K562 (cell line): ENCODE results near the gene GALNT16. TPM values are rescaled to one million over a fixed set of nuclear protein-coding genes. Genes with fewer than 3 reads are reported as not detected.

Source experiments
- ATAC-seq: fragments of 200-7000 bp; cut with Tn5 transposase; 3 replicates; pipeline ENCODE4 v1.9.1; 2020; ENCODE audit warnings: moderate library complexity
- BruUV-seq: library from RNA; stranded (reverse); fragments of 400-500 nt; replicated peaks from 2 replicates; lab custom pipeline; 2021; lab: Mats Ljungman, UMichigan
- CTCF ChIA-PET: fragments of 300-600 bp; formaldehyde crosslinking; extraction: SDS; loops from one replicate; lab custom pipeline; 2021; ENCODE audit warnings: low intra/inter-chr PET ratio; lab: Yijun Ruan, JAX
- POLR2A ChIA-PET: fragments of 300-600, 350-650 bp; sonication (Branson Sonifier 250); formaldehyde crosslinking; extraction: SDS; loops from one replicate; lab custom pipeline; 2021; ENCODE audit warnings: antibody characterized with exemption, inconsistent platforms; lab: Yijun Ruan, JAX
- DNase-seq, 4 experiments: peaks; one replicate each; pipeline versions ENCODE4 v3.0.0 to v3.0.0-alpha.2; 2011 to 2018; ENCODE audit warnings: low spot score in 3 of 4, mixed read lengths in 3 of 4; ENCODE audit errors: extremely low read depth in 1 of 4
- FAIRE-seq: peaks from 2 replicates; lab custom pipeline; 2011; peaks lifted over from hg19 to GRCh38; lab: Jason Lieb, UNC
- H2AFZ ChIP-seq: 2 replicates; pipeline ENCODE4 v1.6.0; 2011; ENCODE audit warnings: low read depth, low read length, control low read depth, inconsistent platforms
- H3K27ac ChIP-seq: fragments of 200-600 bp; 3 replicates; pipeline ENCODE4 v1.8.0; 2011; ENCODE audit warnings: low read depth, mild to moderate bottlenecking, control low read depth, inconsistent platforms, low read length, moderate library complexity, mixed read lengths; ENCODE audit errors: extremely low read depth
- H3K27me3 ChIP-seq, 2 experiments: fragments of 300-600 bp in 1 of 2; 2 replicates in 1 of 2; 3 replicates in 1 of 2; pipeline versions ENCODE4 v1.6.0 to v1.8.0; 2011; ENCODE audit warnings: inconsistent platforms in 2 of 2, low read length in 2 of 2, mild to moderate bottlenecking in 1 of 2, mixed read lengths in 1 of 2, moderate library complexity in 1 of 2; ENCODE audit not compliant: control insufficient read depth in 2 of 2, insufficient read depth in 2 of 2
- H3K36me3 ChIP-seq: fragments of 300-600 bp; 3 replicates; pipeline ENCODE4 v1.8.0; 2011; ENCODE audit warnings: mild to moderate bottlenecking, low read length, inconsistent platforms; ENCODE audit not compliant: control insufficient read depth, insufficient read depth
- H3K4me1 ChIP-seq, 2 experiments: fragments of 200-600 bp in 1 of 2; replicated peaks in 1 of 2; 2 replicates in 1 of 2; 3 replicates in 1 of 2; pipeline versions ENCODE4 v1.5.1 to v1.8.0; 2011; ENCODE audit warnings: inconsistent platforms in 2 of 2, low read length in 2 of 2, mild to moderate bottlenecking in 1 of 2, mixed read lengths in 1 of 2, moderate library complexity in 1 of 2; ENCODE audit not compliant: control insufficient read depth in 2 of 2, insufficient read depth in 2 of 2
- H3K4me2 ChIP-seq: 2 replicates; pipeline ENCODE4 v1.6.1; 2011; ENCODE audit warnings: low read length, control low read depth, inconsistent platforms, mixed read lengths; ENCODE audit not compliant: insufficient read depth
- H3K4me3 ChIP-seq: fragments of 200-600 bp; sonication (generic), shearing (Covaris generic); 2 replicates; pipeline ENCODE4 v1.5.1; 2016; ENCODE audit warnings: control low read depth, inconsistent platforms
- H3K79me2 ChIP-seq: fragments of 200-600 bp; 3 replicates; pipeline ENCODE4 v1.8.0; 2011; ENCODE audit warnings: low read length, inconsistent platforms; ENCODE audit not compliant: control insufficient read depth, insufficient read depth
- H3K9ac ChIP-seq, 2 experiments: 2 replicates each; pipeline versions ENCODE4 v1.6.0 to v1.6.1; 2011; ENCODE audit warnings: low read depth in 2 of 2, low read length in 2 of 2, control low read depth in 1 of 2, inconsistent platforms in 1 of 2, mild to moderate bottlenecking in 1 of 2, mixed read lengths in 1 of 2; ENCODE audit not compliant: insufficient read depth in 1 of 2
- H3K9me1 ChIP-seq: one replicate; pipeline ENCODE4 v1.6.0; 2011; ENCODE audit warnings: inconsistent platforms, mild to moderate bottlenecking, low read length, moderate library complexity; ENCODE audit not compliant: control insufficient read depth, insufficient read depth
- H3K9me3 ChIP-seq: replicated peaks from 2 replicates; pipeline ENCODE4 v1.5.1; 2011; ENCODE audit warnings: low read depth, low read length, inconsistent platforms; ENCODE audit not compliant: control insufficient read depth, insufficient read depth
- H4K20me1 ChIP-seq: replicated peaks from 2 replicates; pipeline ENCODE4 v1.6.1; 2011; ENCODE audit warnings: low read length, inconsistent platforms, mixed read lengths; ENCODE audit not compliant: control insufficient read depth, insufficient read depth
- BRCA1 ChIP-seq, 2 experiments: fragments of 450-650 bp in 1 of 2; sonication (generic) in 1 of 2; formaldehyde crosslinking in 1 of 2; IDR thresholded peaks; 2 replicates each; pipeline versions ENCODE4 v1.5.0 to v1.6.1; 2017 to 2020; ENCODE audit warnings: mild to moderate bottlenecking in 1 of 2, missing genetic modification reagents in 1 of 2
- BRD4 ChIP-seq: fragments of 200-600 bp; sonication (generic); IDR thresholded peaks from 2 replicates; pipeline ENCODE4 v1.6.1; 2017; ENCODE audit warnings: inconsistent platforms
- ESRRB ChIP-seq: fragments of 250-450 bp; sonication (Bioruptor Pico); IDR thresholded peaks from 2 replicates; pipeline ENCODE4 v1.5.0; 2020; ENCODE audit warnings: mild to moderate bottlenecking, moderate library complexity, borderline replicate concordance
- PHF8 ChIP-seq: fragments of 200-600 bp; sonication (generic); IDR thresholded peaks from 2 replicates; pipeline ENCODE4 v1.6.1; 2012; ENCODE audit warnings: mixed run types, mild to moderate bottlenecking, inconsistent platforms, low read length, moderate library complexity, borderline replicate concordance
- RAD21 ChIP-seq, 2 experiments: fragments of 250-450 bp in 1 of 2; fragments of 450-650 bp in 1 of 2; sonication (Bioruptor Pico) in 1 of 2; formaldehyde crosslinking in 1 of 2; IDR thresholded peaks in 1 of 2; conservative IDR thresholded peaks in 1 of 2; 2 replicates each; pipeline versions ENCODE4 v1.4.0 to v1.8.0; 2020 to 2022; ENCODE audit warnings: mild to moderate bottlenecking in 2 of 2, moderate library complexity in 1 of 2
- RAD51 ChIP-seq: fragments of 450-650 bp; IDR thresholded peaks from 2 replicates; pipeline ENCODE4 v1.7.1; 2016; ENCODE audit warnings: low read depth, mild to moderate bottlenecking, borderline replicate concordance
- SIN3A ChIP-seq, 2 experiments: fragments of 150-350 bp in 1 of 2; IDR thresholded peaks; 2 replicates each; pipeline ENCODE4 v1.6.1; 2011 to 2016; ENCODE audit warnings: borderline replicate concordance in 2 of 2, low read depth in 2 of 2, low read length in 2 of 2, mild to moderate bottlenecking in 2 of 2, moderate library complexity in 2 of 2; ENCODE audit not compliant: control insufficient read depth in 1 of 2
- SRSF9 ChIP-seq: fragments of 200-400 bp; formaldehyde crosslinking; IDR thresholded peaks from 2 replicates; pipeline ENCODE4 v1.6.1; 2017; ENCODE audit warnings: low read depth, low read length, borderline replicate concordance
- TRIM24 ChIP-seq, 2 experiments: fragments of 450-650 bp; IDR thresholded peaks; 2 replicates each; pipeline ENCODE4 v1.6.1; 2016
- ZNF140 ChIP-seq: fragments of 250-450 bp; sonication (Bioruptor Pico); IDR thresholded peaks from 2 replicates; pipeline ENCODE4 v1.8.0; 2021; ENCODE audit warnings: moderate library complexity, mild to moderate bottlenecking, inconsistent platforms
- WGBS: fragments of 100-300 bp; shearing (Covaris generic); methylation state at CpG from one replicate; pipeline ENCODE4 v1.1.6; 2016; ENCODE audit warnings: low coverage, mixed read lengths; ENCODE audit not compliant: insufficient coverage; ENCODE audit errors: missing lambda C conversion rate; 5-methylcytosine and 5-hydroxymethylcytosine counted together
- in situ Hi-C: fragments of 300-500 bp; cut with MboI; formaldehyde crosslinking; loops from 4 replicates; pipeline ENCODE4 v1.15.0; 2018; ENCODE audit warnings: inconsistent platforms, mixed read lengths
- intact Hi-C: fragments of 100-400 bp; cut with micrococcal nuclease; formaldehyde crosslinking; loops from 2 replicates; pipeline ENCODE4 v1.14.2; 2022
- polyA plus RNA-seq, 8 experiments: library from polyadenylated mRNA; depleted of rRNA in 4 of 8; stranded (reverse) in 5 of 8; unstranded in 3 of 8; fragments of >200 nt; fragmentation: Nextera tagmentation in 2 of 8; fragmentation: Illumina TruSeq in 1 of 8; extraction: Ambion mirVana in 2 of 8; extraction: Trizol in 1 of 8; gene quantifications; 2 replicates each; pipeline versions ENCODE4 v1.2.1 to v1.2.3, GENCODE V29; 2011 to 2014; ENCODE audit warnings: inconsistent platforms in 1 of 8, missing spikeins in 1 of 8
- total RNA-seq, 7 experiments: library from RNA; depleted of rRNA in 6 of 7; stranded (reverse); fragments of >200 nt in 6 of 7; fragmentation: Illumina TruSeq in 2 of 7; extraction: Trizol in 2 of 7; gene quantifications; 2 replicates each; pipeline versions ENCODE4 v1.2.1 to v1.2.3, GENCODE V29; 2011 to 2021; ENCODE audit warnings: low replicate concordance in 1 of 7
- TF ChIP-seq, protein P1 (sequence below): sonication (generic); formaldehyde crosslinking; IDR thresholded peaks from 2 replicates; pipeline ENCODE4 v1.8.0; 2022; ENCODE audit warnings: missing genetic modification reagents, mild to moderate bottlenecking, borderline replicate concordance
- TF ChIP-seq, protein P2 (sequence below): fragments of 250-450 bp; sonication (Bioruptor Pico); IDR thresholded peaks from 2 replicates; pipeline ENCODE4 v1.8.0; 2021; ENCODE audit warnings: moderate library complexity, mild to moderate bottlenecking, inconsistent platforms
- TF ChIP-seq, protein P3 (sequence below): fragments of 150-350 bp; conservative IDR thresholded peaks from 2 replicates; pipeline ENCODE4 v1.6.1; 2014; ENCODE audit warnings: low read length

GALNT16 gene
- total and polyA plus RNA-seq, 9 of the 15 experiments (the other 6 are each of a cell fraction or from before 2014, with no cell fraction given), result not detected

DNA sequence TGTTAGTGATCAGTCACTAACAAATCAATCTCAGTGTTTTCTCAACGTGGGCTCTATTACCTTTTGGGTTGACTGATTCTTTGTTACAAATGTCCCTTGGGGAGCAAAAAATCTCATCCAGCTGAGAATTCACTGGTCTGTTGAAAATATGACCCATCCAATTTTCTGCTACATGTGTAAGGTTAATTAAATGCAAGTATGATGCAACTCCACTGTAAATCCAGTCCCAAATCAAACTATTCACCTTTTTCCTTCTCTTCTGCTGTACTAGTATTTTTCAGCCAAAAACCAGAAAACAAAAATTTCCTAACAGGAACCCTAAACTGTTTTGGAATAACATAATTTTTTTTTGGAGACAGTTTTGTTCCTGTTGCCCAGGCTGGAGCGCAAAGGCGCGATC, 136.0 kb downstream of the GALNT16 start (continued):
- TF ChIP-seq TRIM24 (IDR thresholded peaks at IDR 0.05), result no peak

DNA sequence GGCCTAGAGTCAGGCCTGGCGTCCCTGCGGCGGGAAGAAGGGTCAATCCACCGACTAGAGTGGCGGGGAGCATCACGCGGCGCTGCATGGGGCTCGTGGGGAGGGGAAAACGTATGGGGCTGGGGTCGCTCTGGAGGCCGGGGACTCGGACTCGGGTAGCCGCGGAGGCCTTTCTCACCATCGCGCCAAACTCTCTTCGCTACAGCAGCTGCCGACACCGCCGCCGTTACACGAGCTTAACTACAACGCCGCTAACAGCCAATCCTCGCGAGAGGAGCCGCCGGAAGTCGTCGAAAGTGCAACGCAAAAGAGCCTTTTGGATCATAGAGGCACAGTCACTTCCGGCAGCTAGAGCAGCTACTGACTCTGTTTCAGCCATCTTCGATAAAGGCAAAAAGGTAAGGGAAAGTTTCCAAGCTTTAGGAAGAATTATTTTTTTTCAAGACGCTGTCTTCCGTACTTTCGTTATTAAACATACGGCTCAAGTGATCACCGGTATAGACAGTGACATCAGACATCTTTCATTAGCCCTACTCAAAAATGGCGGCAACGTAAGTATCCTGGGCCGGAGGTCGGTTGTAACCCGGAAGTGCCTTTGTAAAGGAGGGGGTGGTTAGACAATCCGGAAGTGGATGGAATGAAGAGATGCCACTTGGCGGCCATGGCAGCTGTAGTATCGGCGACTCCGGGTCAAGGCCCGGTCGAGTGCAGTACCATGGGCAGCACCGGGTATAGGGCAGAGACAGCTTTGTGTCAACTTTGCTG, 138.3 kb downstream of the GALNT16 start, which contains the start of the genes ERH and SLC39A9:
Gene ERH (minus strand): TSS at position 247 of the 765 bp plus-strand sequence. CDS start 66 bp downstream, at position 181.
Gene SLC39A9 (plus strand): TSS at position 640 of the 765 bp plus-strand sequence. CDS start 678 bp downstream, outside the sequence.
- intact Hi-C loops, result loop anchor here (5.0 kb wide), 1 partner anchor 64 kb away; no protein-coding TSS in a partner anchor
- no TSS peak for BruUV-seq
- peak; percentile 28; the same call in 1 of the 2 replicates for TF ChIP-seq BRD4
- TF ChIP-seq RAD21 (CRISPR knock-in tag; conservative IDR thresholded peaks at IDR 0.05 in 1 of 2, IDR thresholded peaks at IDR 0.05 in 1 of 2), result no peak
- TF ChIP-seq, protein P1, sequence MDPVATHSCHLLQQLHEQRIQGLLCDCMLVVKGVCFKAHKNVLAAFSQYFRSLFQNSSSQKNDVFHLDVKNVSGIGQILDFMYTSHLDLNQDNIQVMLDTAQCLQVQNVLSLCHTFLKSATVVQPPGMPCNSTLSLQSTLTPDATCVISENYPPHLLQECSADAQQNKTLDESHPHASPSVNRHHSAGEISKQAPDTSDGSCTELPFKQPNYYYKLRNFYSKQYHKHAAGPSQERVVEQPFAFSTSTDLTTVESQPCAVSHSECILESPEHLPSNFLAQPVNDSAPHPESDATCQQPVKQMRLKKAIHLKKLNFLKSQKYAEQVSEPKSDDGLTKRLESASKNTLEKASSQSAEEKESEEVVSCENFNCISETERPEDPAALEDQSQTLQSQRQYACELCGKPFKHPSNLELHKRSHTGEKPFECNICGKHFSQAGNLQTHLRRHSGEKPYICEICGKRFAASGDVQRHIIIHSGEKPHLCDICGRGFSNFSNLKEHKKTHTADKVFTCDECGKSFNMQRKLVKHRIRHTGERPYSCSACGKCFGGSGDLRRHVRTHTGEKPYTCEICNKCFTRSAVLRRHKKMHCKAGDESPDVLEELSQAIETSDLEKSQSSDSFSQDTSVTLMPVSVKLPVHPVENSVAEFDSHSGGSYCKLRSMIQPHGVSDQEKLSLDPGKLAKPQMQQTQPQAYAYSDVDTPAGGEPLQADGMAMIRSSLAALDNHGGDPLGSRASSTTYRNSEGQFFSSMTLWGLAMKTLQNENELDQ (CRISPR knock-in tag), result no peak
- no peak for TF ChIP-seq BRCA1 (IDR thresholded peaks at IDR 0.05)
- TF ChIP-seq BRCA1 (CRISPR knock-in tag; IDR thresholded peaks at IDR 0.05), result no peak
- no peak for TF ChIP-seq RAD51
- no peak for TF ChIP-seq SRSF9
- no peak for TF ChIP-seq TRIM24 (IDR thresholded peaks at IDR 0.05)
- peak; percentile 91 to 92 for TF ChIP-seq SIN3A (IDR thresholded peaks at IDR 0.05; ENCODE audit: borderline replicate concordance in 2 of 2, control insufficient read depth in 1 of 2, low read depth in 2 of 2, low read length in 2 of 2)
- TF ChIP-seq, protein P2, sequence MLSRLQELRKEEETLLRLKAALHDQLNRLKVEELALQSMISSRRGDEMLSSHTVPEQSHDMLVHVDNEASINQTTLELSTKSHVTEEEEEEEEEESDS (CRISPR knock-in tag), result no peak
- TF ChIP-seq, protein P3, sequence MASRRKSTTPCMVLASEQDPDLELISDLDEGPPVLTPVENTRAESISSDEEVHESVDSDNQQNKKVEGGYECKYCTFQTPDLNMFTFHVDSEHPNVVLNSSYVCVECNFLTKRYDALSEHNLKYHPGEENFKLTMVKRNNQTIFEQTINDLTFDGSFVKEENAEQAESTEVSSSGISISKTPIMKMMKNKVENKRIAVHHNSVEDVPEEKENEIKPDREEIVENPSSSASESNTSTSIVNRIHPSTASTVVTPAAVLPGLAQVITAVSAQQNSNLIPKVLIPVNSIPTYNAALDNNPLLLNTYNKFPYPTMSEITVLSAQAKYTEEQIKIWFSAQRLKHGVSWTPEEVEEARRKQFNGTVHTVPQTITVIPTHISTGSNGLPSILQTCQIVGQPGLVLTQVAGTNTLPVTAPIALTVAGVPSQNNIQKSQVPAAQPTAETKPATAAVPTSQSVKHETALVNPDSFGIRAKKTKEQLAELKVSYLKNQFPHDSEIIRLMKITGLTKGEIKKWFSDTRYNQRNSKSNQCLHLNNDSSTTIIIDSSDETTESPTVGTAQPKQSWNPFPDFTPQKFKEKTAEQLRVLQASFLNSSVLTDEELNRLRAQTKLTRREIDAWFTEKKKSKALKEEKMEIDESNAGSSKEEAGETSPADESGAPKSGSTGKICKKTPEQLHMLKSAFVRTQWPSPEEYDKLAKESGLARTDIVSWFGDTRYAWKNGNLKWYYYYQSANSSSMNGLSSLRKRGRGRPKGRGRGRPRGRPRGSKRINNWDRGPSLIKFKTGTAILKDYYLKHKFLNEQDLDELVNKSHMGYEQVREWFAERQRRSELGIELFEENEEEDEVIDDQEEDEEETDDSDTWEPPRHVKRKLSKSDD, result no peak; the same call in 1 of the 2 replicates
- no peak for TF ChIP-seq ESRRB (CRISPR knock-in tag)
- no peak for TF ChIP-seq ZNF140 (CRISPR knock-in tag)
- TF ChIP-seq PHF8, result peak; percentile 83

More for the DNA sequence above, 138.3 kb downstream of the GALNT16 start, which contains the start of the genes ERH and SLC39A9:
- 0% methylated on average over 37 of the region's 53 CpGs for WGBS
- no peaks in the 10 kb centered on the region for H3K27me3 ChIP-seq
- in situ Hi-C loops, result no loop called here
- peak; percentile 87 for ATAC-seq
- H3K4me2 ChIP-seq, result peak within 1 kb of the TSS; percentile 87
- H3K9me1 ChIP-seq, result no peaks in the 10 kb centered on the region
- peaks cover 2% of the 10 kb centered on the region; the same call in 1 of the 2 replicates for H4K20me1 ChIP-seq
- peaks cover 38% of the 10 kb centered on the region for H3K36me3 ChIP-seq
- peak within 1 kb of the TSS; percentile 93 for H2AFZ ChIP-seq
- peak within 1 kb of the TSS; percentile 81 for H3K4me3 ChIP-seq
- H3K9me3 ChIP-seq, result no peaks in the 10 kb centered on the region
- peaks cover 97% of the 10 kb centered on the region for H3K79me2 ChIP-seq
- peak; percentile 92 for FAIRE-seq
- H3K9ac ChIP-seq, result peak within 1 kb of the TSS; percentile 94
- peak; percentile 75 to 94 (median 84) for DNase-seq
- H3K4me1 ChIP-seq, result peaks cover 0 to 10% of the 10 kb centered on the region in 2 experiments; a peak in 4 of 5 replicates
- CTCF ChIA-PET, result no interaction called here
- POLR2A ChIA-PET, result interaction anchor here (0.6 to 2.4 kb wide), 14 partner anchors 10 to 222 kb away, joined by 3 to 13 read pairs (median 4); no protein-coding TSS in a partner anchor
- peak within 1 kb of the TSS; percentile 95 for H3K27ac ChIP-seq
